HG03064 (cell line): ENCODE measurements around the gene RASIP1.

Experiments used
- ATAC-seq: cut with Tn5 transposase; IDR thresholded peaks from one replicate; pipeline ENCODE4 v1.9.1; 2021; ENCODE audit warnings: low read depth; ENCODE audit not compliant: unreplicated experiment

The RASIP1 gene

DNA sequence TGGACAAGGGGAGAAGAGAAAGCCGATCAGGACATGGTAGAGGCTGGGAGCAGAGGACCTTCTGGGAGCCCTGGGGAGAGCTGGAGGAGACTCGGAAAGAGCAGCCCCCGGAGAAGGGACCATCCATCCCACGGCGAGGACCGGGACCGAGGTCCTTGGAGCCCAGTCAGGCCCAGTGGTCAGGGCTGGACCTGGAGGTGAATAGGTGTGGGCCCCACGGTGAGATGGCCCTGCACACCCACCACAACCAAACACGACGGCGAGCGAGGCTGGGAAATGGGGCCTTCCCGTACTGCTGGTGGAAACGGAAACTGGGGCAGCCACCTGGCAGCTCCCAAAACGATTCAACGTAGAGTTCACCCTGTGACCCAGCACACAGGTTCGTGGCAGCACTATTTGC, 63.9 kb downstream of the RASIP1 start:
- no peak for ATAC-seq

DNA sequence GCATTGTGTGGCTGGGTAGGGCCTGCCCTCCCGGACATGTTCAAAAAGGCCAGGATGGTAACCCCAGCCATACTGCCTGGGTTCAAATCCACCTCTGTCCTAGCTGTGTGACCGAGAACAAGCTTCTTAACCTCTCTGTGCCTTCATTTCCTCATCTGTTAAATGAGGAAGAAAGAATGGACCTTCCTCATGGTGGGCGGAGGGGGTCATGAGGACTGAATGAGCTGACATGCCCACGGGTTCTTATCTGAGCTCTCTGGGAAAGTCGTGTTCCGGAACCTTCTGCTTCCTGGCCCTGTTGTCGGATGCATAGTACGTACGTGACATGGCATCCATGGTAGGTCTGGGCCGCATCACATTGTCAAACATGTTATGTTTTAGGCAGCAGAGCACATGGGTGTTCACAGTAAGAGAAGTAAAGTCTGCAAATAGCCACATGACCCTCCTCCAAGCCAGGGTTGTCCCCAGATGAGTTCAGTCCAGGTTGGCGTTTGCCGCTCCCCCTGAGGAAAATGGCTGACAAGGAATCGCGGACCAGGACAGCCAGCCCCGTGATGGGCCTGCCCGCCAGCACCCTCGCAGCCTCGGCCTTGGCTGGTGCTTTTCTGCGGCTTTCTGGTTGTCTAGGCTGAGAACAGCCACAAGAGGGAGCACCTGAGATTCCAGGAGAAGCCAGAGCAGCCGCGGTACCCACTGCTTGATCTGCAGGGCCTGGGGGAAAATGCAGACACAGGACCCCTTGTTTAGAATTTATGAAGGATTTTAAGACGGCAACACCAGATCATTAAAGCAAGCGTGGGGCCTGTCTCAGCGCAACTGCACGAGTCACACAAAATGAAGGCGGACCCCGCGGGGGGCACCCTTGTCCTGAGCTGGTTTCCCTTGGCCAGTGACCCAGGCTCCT, 65.2 kb downstream of the RASIP1 start:
- no peak for ATAC-seq

DNA sequence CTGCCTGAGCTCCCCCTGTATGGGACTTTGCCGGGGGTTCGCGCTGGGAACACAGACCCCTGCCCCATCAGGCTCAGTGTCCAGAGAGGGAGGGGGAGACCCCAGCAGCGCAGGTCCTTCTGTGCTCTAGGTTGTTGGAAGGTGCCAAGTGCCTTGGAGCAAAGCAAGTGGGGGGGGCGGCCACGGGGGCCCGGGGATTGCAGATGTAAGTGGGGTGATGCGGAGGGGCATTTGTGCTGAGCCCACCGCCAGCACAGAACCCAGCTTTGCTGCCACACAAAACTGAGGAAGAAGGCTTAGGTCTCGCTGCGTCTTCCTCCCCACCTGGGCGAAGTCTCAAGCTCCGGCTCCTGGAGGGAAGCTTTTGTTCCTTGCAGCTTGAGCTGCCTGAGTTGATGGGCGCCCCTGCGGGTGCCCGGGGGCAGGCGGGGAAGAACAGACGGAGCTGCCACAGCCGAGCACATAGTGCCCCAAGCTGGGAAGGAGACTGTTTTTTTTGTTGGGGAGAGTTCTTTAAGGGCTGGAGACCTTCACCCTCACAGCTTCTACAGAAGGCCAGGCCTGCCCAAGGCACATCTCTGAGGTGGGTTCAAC, 66.1 kb downstream of the RASIP1 start:
- no peak for ATAC-seq

DNA sequence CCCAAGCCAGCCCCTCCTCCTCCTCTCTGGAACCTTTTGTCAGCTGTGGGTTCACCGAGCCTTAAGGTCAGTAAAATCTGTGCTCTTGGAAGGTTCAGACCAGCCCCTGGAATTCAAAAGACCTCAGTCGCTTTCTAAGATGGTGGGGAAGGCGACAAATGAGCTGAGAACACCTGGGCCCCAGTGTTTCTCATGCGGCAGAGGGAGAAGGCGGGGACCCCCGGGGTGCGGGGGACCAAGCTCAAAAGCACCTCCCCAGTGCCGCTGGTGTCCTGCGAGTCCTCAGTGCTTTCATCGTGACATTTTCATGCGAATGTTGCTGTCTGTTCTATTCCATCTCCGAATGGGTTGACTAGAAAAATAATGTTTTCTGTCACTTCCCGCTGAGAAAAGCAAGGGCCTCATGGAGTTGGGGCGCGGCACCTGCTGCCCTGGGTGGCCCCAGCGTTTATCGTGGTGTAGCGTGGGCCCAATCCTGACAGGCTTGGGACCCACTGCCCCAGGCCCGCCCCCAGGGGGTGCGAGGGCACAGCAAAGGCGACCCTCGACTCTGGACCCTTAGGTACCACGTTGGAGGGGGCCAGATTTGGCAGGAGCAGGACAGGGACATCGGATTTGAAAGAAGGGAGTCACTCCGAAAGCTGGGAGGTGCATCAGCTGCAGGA, 66.8 kb downstream of the RASIP1 start:
- ATAC-seq = no peak

GRCh38 chr19:48672994-48673393, 67.4 kb downstream of the RASIP1 start, which contains the start of gene NTN5:
NTN5 (minus strand) TSS chr19:48673017; CDS start chr19:48670986, 2,031 bp downstream.
- no peak for ATAC-seq

- ATAC-seq = no peak
These were observed 68.9 kb downstream of the RASIP1 start for GRCh38 chr19:48671446-48671995.

DNA sequence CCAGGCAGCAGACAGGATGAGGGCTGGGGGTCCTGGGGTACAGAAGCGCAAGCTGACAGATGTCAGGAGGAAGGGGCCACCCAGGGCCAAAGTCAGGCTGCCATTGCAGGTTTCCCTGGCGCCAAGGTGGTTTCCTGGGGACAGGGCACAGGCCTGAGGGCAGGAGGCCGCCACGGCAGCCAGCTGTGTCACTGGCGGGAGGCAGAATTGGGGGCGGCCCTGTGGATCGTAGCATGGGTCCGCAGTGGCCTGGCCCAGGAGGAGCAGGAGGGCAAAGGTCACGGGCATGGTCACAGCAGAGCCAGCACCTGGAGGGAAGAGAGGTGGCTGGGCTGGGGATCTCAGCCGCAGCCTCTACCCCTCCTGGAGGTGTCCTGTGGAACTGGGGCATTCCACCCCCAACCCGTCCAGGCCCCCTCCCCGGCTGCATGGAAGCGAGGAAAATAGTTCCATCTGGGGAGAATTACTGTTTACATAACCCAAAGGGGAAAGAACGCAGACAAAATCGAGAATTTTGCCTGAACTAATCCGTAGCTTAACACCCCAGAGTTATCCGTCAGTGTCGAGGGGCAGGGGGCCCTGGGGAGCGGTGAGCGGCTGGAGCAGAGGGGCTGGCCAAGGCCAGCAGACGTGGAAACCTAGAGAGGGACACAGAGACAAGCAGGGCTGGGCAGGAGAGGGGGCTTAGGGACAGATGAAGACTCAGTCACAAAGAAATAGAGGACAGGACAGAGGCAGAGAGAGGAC, 69.5 kb downstream of the RASIP1 start:
- no peak for ATAC-seq
